IPS-20b (cell line): Measurements from ENCODE around the gene SLC35F3.

Experiments used
- H3K27ac ChIP-seq: one replicate; pipeline ENCODE4 v1.5.1; 2013; ENCODE audit warnings: low read length
- H3K27me3 ChIP-seq: 2 replicates; pipeline ENCODE4 v1.6.1; 2013; ENCODE audit warnings: mild to moderate bottlenecking, low read length, inconsistent platforms; ENCODE audit not compliant: insufficient read depth
- H3K36me3 ChIP-seq: 2 replicates; pipeline ENCODE4 v1.6.1; 2013; ENCODE audit warnings: low read depth, mild to moderate bottlenecking, inconsistent platforms, low read length, moderate library complexity; ENCODE audit not compliant: insufficient read depth
- H3K4me1 ChIP-seq: 2 replicates; pipeline ENCODE4 v1.6.1; 2013; ENCODE audit warnings: mild to moderate bottlenecking, control low read depth, inconsistent platforms, low read length, moderate library complexity; ENCODE audit not compliant: insufficient read depth
- H3K4me3 ChIP-seq: 2 replicates; pipeline ENCODE4 v1.5.1; 2013; ENCODE audit warnings: mild to moderate bottlenecking, low read length, inconsistent platforms
- H3K9ac ChIP-seq: 2 replicates; pipeline ENCODE4 v1.6.1; 2013; ENCODE audit warnings: low read depth, mild to moderate bottlenecking, inconsistent platforms, low read length, moderate library complexity
- H3K9me3 ChIP-seq: 2 replicates; pipeline ENCODE4 v1.6.1; 2013; ENCODE audit warnings: mild to moderate bottlenecking, low read depth, low read length, inconsistent platforms; ENCODE audit not compliant: insufficient read depth

Gene SLC35F3

GRCh38 chr1:233916706-233917105 lies 12.2 kb downstream of the SLC35F3 start:
- no peak overlapping the region for H3K27ac ChIP-seq
- H3K4me3 ChIP-seq: no peak overlapping the region
- peaks cover 2% of the 10 kb centered on the region; the same call in 1 of the 2 replicates for H3K4me1 ChIP-seq
- no peaks in the 10 kb centered on the region for H3K27me3 ChIP-seq
- H3K36me3 ChIP-seq: no peaks in the 10 kb centered on the region
- H3K9ac ChIP-seq: no peak overlapping the region
- H3K9me3 ChIP-seq: no peaks in the 10 kb centered on the region

- Histone ChIP-seq H3K27ac (no peak overlapping the region), H3K4me1 (no peaks in the 10 kb centered on the region), H3K36me3 (no peaks in the 10 kb centered on the region), H3K9me3 (no peaks in the 10 kb centered on the region), H3K9ac (no peak overlapping the region), H3K27me3 (no peaks in the 10 kb centered on the region), H3K4me3 (no peak overlapping the region)
These were observed 15.3 kb downstream of the SLC35F3 start for GRCh38 chr1:233919786-233920185.

DNA sequence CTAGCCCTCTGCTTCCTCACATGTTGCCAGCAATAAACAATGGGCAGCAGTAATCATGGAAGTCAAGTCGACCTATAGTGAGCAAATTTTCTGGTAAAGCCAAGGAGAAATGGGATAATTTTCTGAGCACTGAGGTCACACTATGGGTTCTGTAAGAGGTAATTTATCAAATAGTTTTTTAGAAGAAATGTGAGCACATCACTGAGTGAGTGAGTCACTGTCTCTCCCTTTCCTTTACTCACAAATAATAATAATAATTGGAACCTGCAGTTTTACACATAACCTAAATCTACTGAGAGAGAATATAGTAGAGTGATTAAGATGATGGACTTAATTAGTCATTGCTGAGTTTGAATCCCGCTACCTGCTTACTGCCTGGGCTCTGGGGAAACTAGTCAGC lies 23.6 kb downstream of the SLC35F3 start:
- H3K4me1 ChIP-seq: no peaks in the 10 kb centered on the region

DNA sequence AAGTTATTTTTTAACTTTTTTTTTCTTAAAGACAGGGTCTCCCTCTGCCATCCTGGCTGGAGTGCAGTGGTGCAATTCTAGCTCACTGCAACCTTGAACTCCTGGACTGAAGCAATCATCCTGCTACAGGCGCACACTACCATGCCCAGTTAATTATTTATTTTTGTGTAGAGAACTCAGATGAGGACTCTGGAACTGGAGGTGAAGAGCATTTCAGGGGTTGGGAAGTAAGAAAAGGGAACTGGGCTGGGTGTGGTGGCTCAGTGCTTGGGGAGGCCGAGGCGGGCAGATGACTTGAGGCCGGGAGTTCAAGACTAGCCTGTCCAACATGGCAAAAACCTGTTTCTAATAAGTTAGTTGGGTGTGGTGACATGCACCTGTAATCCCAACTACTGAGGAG lies 28.9 kb downstream of the SLC35F3 start:
- Histone ChIP-seq H3K4me3 (no peak overlapping the region), H3K9ac (no peak overlapping the region), H3K4me1 (no peaks in the 10 kb centered on the region), H3K9me3 (no peaks in the 10 kb centered on the region), H3K36me3 (no peaks in the 10 kb centered on the region), H3K27me3 (no peaks in the 10 kb centered on the region), H3K27ac (no peak overlapping the region)

More for the DNA sequence above, 23.6 kb downstream of the SLC35F3 start:
- H3K4me3 ChIP-seq: no peak overlapping the region
- H3K36me3 ChIP-seq: no peaks in the 10 kb centered on the region
- H3K9ac ChIP-seq: no peak overlapping the region
- no peaks in the 10 kb centered on the region for H3K9me3 ChIP-seq
- H3K27ac ChIP-seq: no peak overlapping the region
- no peaks in the 10 kb centered on the region for H3K27me3 ChIP-seq

DNA sequence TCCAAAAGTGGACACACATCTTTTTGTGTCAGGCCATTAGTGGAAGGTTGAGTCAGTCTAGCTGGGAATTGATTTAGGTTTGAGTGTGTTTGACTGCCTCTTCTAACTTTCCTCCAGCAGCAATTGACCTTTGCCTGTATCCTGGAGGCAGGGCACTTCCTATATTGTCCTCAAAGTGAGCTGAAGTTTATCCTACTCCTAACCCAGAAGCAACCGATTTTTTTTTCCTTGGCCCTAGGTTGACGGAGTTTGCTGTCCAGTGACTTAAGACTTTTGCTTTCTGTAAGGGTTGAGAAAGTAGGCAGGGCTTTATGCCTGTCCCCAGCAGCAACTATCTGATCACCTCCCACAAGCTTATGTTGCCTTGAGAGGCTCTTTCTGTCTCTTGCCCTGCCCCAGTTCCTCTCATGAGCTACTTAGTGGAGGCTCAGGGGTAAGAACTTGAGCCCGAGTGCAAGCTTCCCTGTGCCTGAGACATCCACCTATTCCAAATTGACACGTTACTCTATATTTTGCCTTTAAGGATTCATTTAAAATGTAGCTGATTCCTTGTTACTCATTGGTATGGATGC lies 30.9 kb downstream of the SLC35F3 start:
- H3K4me3 ChIP-seq: no peak overlapping the region
- no peaks in the 10 kb centered on the region for H3K4me1 ChIP-seq
- H3K9ac ChIP-seq: no peak overlapping the region
- H3K27me3 ChIP-seq: no peaks in the 10 kb centered on the region
- no peaks in the 10 kb centered on the region for H3K9me3 ChIP-seq
- H3K36me3 ChIP-seq: no peaks in the 10 kb centered on the region
- H3K27ac ChIP-seq: no peak overlapping the region

GRCh38 chr1:233936422-233936821 lies 31.9 kb downstream of the SLC35F3 start:
- no peak overlapping the region for H3K9ac ChIP-seq
- no peaks in the 10 kb centered on the region for H3K4me1 ChIP-seq
- no peak overlapping the region for H3K4me3 ChIP-seq
- no peaks in the 10 kb centered on the region for H3K27me3 ChIP-seq
- H3K36me3 ChIP-seq: no peaks in the 10 kb centered on the region
- no peak overlapping the region for H3K27ac ChIP-seq
- H3K9me3 ChIP-seq: no peaks in the 10 kb centered on the region

GRCh38 chr1:233936842-233937241 lies 32.4 kb downstream of the SLC35F3 start:
- Histone ChIP-seq H3K27me3 (no peaks in the 10 kb centered on the region), H3K36me3 (no peaks in the 10 kb centered on the region), H3K9ac (no peak overlapping the region), H3K4me3 (no peak overlapping the region), H3K9me3 (no peaks in the 10 kb centered on the region), H3K27ac (no peak overlapping the region), H3K4me1 (no peaks in the 10 kb centered on the region)

DNA sequence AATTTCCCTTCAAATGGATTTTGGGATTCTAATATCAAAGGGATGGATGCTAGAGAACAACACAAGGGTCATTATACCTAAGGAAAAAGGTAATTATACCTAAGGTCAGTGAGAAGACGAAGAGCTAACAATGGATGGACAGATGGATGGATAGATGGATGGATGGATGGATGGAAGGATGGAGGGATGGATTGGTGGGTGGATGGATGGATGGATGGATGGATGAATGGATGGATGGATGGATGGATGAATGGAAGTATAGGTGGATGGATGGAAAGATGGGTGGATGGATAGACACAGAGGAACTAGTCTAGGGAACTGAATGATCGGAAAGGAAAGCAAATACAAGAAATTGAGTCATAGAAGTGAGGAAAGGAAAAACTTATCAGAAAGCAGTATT lies 34.0 kb downstream of the SLC35F3 start:
- Histone ChIP-seq H3K27ac (no peak overlapping the region), H3K4me1 (no peaks in the 10 kb centered on the region), H3K27me3 (no peaks in the 10 kb centered on the region), H3K4me3 (no peak overlapping the region), H3K36me3 (no peaks in the 10 kb centered on the region), H3K9me3 (no peaks in the 10 kb centered on the region), H3K9ac (no peak overlapping the region)

- no peak overlapping the region for H3K9ac ChIP-seq
- H3K9me3 ChIP-seq: no peaks in the 10 kb centered on the region
- no peak overlapping the region for H3K4me3 ChIP-seq
- no peak overlapping the region for H3K27ac ChIP-seq
- H3K27me3 ChIP-seq: no peaks in the 10 kb centered on the region
- no peaks in the 10 kb centered on the region for H3K4me1 ChIP-seq
- H3K36me3 ChIP-seq: no peaks in the 10 kb centered on the region
These were observed 35.0 kb downstream of the SLC35F3 start for GRCh38 chr1:233939451-233939850.

- Histone ChIP-seq H3K36me3 (no peaks in the 10 kb centered on the region), H3K27me3 (no peaks in the 10 kb centered on the region), H3K9me3 (no peaks in the 10 kb centered on the region), H3K27ac (no peak overlapping the region), H3K9ac (no peak overlapping the region), H3K4me1 (no peaks in the 10 kb centered on the region), H3K4me3 (no peak overlapping the region)
These were observed 36.4 kb downstream of the SLC35F3 start for GRCh38 chr1:233940908-233941307.

- Histone ChIP-seq H3K4me1 (no peaks in the 10 kb centered on the region), H3K27me3 (no peaks in the 10 kb centered on the region), H3K27ac (no peak overlapping the region), H3K36me3 (no peaks in the 10 kb centered on the region), H3K9me3 (no peaks in the 10 kb centered on the region), H3K4me3 (no peak overlapping the region), H3K9ac (no peak overlapping the region)
These were observed 40.1 kb downstream of the SLC35F3 start for GRCh38 chr1:233944601-233945000.

DNA sequence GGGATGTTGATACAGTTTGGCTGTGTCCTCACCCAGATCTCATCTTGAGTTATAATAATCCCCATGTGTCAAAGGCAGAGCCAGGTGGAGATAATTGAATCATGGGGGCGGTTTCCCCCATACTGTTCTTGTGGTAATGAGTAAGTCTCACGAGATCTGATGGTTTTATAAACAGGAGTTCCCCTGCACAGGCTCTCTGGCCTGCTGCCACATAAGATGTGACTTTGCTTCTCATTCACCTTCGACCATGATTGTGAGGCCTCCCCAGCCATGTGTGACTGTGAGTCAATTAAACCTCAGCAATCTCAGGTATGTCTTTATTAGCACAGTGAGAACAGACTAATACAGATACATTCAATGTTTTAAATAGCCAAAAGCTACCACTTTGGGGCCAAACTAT lies 41.1 kb downstream of the SLC35F3 start:
- Histone ChIP-seq H3K27ac (no peak overlapping the region), H3K9ac (no peak overlapping the region), H3K4me1 (no peaks in the 10 kb centered on the region), H3K27me3 (no peaks in the 10 kb centered on the region), H3K9me3 (no peaks in the 10 kb centered on the region), H3K36me3 (no peaks in the 10 kb centered on the region), H3K4me3 (no peak overlapping the region)
